Bronchial smooth muscle cell (primary cell): Measurements from ENCODE around the gene C7. TPM values are rescaled to one million over a fixed set of nuclear protein-coding genes. Genes with fewer than 3 reads are reported as not detected.

Experiments used
- total RNA-seq: library from RNA; depleted of rRNA; stranded (reverse); fragments of >200 nt; gene quantifications from 2 replicates; pipeline ENCODE4 v1.2.1, GENCODE V29; 2014

Gene C7
- 0.26 and 0.79 TPM in 2 replicates for total RNA-seq

DNA sequence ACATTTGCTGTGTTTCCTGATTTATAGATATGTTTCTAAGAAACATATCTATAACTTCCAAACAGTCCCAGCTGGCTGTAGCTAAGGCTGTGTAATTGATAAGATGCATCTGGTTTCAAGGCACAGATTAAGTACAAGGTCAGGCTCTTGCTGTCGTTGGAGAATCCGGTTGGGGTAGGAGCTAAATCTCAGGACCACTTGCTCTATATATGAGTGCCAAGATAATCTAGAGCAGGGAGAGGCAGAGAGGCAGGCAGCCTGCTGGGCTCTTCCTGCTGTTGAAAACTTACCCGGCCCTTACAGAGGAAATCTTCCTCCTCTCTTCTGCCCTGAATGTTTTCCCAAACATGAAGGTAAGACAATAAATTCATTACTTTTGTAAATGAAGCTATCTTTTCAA lies at the start of gene C7:
C7 (plus strand) TSS at position 234 of the 400 bp plus-strand sequence; CDS start at position 348, 114 bp downstream.

Other genes starting within 250 kb of the C7 start
- 5.0 and 5.2 TPM in 2 replicates for gene PTGER4, start 229.6 kb upstream of the C7 start, total RNA-seq
- 12.5 and 14.7 TPM in 2 replicates for gene TTC33, start 153.5 kb upstream of the C7 start, total RNA-seq
- 112 and 145 TPM in 2 replicates for gene PRKAA1, start 111.1 kb upstream of the C7 start, total RNA-seq
- gene RPL37, start 74.3 kb upstream of the C7 start, total RNA-seq, result 2,148 and 5,247 TPM in 2 replicates
- 11.8 and 12.1 TPM in 2 replicates for gene CARD6, start 68.1 kb upstream of the C7 start, total RNA-seq
- not detected in 2 replicates for gene MROH2B, start 161.8 kb downstream of the C7 start, total RNA-seq